HuH-7.5 (cell line): ENCODE results near the gene DPP3.

ENCODE experiments used
- DNase-seq: peaks from one replicate; pipeline ENCODE4 v3.0.0; 2011; ENCODE audit warnings: low spot score

The DPP3 gene

GRCh38 chr11:66464916-66465315, 15.3 kb upstream of the DPP3 start:
- no peak for DNase-seq

GRCh38 chr11:66465373-66466224, 14.6 kb upstream of the DPP3 start:
- no peak for DNase-seq

GRCh38 chr11:66466225-66467033, 13.8 kb upstream of the DPP3 start, which contains the start of gene PELI3:
TSS of gene PELI3 (plus strand) at chr11:66466905. CDS start at chr11:66468129, 1,224 bp downstream.
- DNase-seq, result peak; percentile 100

- DNase-seq, result peak; percentile 99
Observed at GRCh38 chr11:66467034-66467659, 13.1 kb upstream of the DPP3 start.

GRCh38 chr11:66467756-66468155, 12.5 kb upstream of the DPP3 start:
- peak; percentile 99 for DNase-seq

GRCh38 chr11:66468691-66469090, 11.5 kb upstream of the DPP3 start:
- no peak for DNase-seq

GRCh38 chr11:66469441-66469840, 10.8 kb upstream of the DPP3 start:
- DNase-seq, result no peak

GRCh38 chr11:66470015-66470414, 10.2 kb upstream of the DPP3 start:
- DNase-seq, result no peak

- DNase-seq, result no peak
Observed at GRCh38 chr11:66471142-66471541, 9.1 kb upstream of the DPP3 start.

GRCh38 chr11:66472054-66472453, 8.2 kb upstream of the DPP3 start:
- no peak for DNase-seq

- DNase-seq, result no peak
Observed at GRCh38 chr11:66473167-66473566, 7.1 kb upstream of the DPP3 start.

GRCh38 chr11:66473608-66474515, 6.4 kb upstream of the DPP3 start:
- DNase-seq, result no peak

GRCh38 chr11:66475349-66476172, 4.7 kb upstream of the DPP3 start:
- DNase-seq, result no peak

GRCh38 chr11:66476173-66476840, 3.9 kb upstream of the DPP3 start:
- DNase-seq, result no peak

GRCh38 chr11:66476841-66477251, 3.4 kb upstream of the DPP3 start:
- no peak for DNase-seq

- no peak for DNase-seq
Observed at GRCh38 chr11:66477263-66478201, 2.7 kb upstream of the DPP3 start.

- DNase-seq, result peak; percentile 98
Observed at GRCh38 chr11:66478729-66479393, 1.4 kb upstream of the DPP3 start.

GRCh38 chr11:66479394-66480116, 679 bp upstream of the DPP3 start:
- peak; percentile 100 for DNase-seq
